ENCODE measurements around the gene DPF3. TPM values are rescaled to one million over a fixed set of nuclear protein-coding genes. Genes with fewer than 3 reads are reported as not detected.
A peak's percentile ranks its signal among the peaks of the same experiment; 100 is the strongest.

The DPF3 gene
- 1.1 TPM for total RNA-seq

DNA sequence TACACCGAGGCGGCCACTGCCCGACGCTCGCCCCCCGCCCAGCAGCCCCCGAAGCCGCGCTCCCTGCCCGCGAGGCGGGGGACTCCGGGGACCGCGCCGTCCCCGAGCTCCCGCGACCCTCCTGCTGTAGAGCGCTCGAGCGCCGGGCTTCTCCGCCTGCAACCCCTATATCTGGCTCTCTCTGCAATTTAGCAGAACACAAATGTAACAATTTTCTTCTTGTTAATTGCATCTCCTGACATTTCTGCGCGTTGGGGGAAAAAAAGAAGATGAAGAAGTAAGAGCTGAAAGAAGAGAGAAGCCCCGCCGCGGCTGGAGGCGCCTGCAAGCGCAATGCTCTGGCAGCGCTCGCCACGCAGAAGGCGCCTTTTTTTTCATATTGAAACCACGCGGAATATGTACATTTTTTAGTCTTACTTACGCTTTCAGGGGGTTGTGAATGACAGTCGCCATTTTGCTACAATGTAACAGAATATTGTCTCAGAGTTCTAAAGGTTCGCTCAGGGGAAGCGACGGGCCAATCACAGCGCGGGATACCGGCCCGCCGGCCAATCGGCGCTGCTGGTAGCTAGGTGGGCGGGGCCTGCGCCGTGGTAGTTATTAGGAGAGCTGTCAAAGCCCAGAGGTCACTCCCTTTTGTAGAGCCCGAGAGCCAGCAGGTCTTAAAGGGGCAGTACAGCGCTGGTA lies at the start of gene DPF3:
DPF3 (minus strand) TSS at position 466 of the 687 bp plus-strand sequence; CDS start at position 453, 13 bp downstream.
- peak; percentile 100 for ATAC-seq

DNA sequence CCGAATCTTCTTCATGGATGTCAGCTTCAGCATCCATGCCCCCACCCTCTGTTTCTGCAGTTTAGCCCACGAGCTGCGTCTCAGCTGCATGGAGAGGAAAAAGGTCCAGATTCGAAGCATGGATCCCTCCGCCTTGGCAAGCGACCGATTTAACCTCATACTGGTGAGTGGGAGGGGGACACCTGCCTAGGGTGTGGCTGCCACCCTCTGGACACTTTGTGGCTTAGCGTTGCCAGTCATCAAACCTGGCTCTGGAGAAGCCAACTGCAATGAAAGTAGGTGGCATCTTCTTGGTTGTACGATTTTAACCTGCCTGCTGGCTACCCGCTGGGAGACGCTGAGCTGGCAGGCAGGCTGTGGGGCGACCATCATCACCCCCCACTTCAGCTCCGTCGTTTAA lies 49.0 kb upstream of the DPF3 start:
- no peak for ATAC-seq

DNA sequence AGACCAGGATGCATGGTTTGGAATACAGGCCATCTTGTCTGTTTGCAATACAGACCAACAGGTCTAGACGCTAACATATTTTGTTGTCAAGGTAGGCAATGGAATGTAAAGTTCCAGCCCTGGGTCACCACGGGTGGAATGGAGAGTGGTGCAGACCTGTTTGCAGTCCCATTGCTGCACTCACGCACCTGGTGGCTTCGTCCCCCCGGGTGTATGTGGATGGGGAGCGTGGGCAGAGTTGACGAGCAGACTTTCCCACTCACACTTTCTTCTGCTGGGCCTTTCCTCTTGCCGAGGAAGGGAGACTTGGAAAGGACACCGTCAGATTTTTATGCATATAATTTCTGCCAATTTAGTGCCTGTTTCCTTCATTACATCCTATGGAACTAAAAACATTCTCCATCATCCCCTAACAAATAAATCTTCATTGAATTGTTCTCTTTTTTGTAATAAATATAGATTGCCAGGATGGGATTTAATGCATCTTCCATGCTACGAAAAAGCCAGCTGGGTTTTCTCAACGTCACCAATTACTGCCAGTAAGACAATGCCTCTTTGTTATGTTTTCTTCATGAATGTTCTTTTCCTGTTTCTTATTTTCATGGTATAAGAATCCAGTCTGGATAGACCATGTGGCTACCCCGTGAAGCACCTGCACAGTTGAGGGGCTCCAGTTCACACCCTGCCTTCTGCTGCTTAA lies 47.5 kb upstream of the DPF3 start:
- ATAC-seq = no peak

DNA sequence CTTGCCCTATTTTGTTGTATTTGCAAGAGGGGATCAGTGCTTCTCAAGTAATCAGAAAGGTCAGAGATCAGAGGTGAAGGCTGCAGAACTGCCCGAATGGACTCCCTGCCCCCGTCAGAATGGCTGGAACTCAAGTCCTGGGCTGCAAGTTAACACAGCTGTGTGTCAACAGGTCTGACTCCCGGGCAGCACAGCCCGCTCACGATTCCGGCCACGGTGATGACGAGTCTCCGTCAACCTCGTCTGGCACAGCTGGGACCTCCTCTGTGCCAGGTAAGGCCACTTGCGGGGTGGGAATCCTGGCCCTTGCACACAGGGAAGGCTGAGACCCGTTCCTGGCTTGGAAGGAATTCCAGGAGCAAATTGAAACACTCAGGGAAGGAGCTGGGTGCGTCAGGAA lies 45.7 kb upstream of the DPF3 start:
- no peak for ATAC-seq

DNA sequence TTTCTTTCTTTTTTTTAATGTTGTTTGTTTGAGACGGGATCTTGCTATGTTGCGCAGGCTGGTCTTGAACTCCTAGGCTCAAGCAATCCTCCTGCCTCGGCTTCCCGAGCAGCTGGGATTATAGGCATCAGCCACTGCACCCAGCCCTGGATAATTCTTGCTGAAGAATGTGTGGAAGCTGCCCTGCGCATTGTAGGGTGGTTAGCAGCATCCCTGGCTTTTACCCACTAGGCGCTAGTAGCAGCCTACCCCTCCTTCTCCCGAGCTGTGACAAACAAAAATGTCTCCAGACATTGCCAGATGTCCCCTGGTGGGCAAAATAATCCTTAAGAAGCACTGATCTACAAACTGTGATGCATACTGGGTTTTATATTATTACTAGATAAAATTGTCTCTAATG lies 39.0 kb upstream of the DPF3 start:
- ATAC-seq = no peak

DNA sequence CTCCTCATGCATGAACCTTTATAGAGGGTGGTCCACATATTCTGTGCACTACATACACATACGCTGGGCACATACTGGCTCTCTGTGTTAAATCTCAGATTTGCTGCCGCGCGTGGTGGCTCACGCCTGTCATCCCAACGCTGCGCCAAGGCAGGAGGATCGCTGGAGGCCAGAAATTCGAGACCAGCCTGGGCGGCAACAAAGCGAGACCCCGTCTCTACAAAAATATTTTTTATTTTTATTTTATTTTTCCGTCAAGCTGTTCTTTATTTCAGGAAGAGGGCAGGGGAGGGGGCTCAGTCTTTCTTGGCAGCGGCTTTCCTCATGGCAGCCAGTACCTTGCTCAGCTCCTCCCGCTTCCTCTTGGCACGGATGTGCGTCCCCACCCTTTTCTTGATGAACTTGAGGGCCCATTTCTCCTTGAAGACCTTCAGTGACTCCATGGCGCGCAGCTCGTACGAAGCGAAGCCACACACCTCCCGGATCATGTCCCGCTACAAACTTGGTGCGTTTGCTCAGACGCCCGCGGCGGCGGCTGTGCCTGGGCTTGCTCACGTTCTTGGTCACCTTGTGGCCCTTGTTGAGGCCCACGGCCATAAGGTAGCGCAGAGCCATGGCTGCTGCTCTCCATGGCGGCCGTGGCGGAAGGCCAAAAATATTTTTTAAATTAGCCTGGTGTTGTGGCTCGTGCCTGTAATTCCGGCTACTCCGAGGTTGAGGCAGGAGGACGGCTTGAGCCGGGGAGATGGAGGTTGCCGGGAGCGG lies 35.6 kb upstream of the DPF3 start:
- ATAC-seq = no peak

DNA sequence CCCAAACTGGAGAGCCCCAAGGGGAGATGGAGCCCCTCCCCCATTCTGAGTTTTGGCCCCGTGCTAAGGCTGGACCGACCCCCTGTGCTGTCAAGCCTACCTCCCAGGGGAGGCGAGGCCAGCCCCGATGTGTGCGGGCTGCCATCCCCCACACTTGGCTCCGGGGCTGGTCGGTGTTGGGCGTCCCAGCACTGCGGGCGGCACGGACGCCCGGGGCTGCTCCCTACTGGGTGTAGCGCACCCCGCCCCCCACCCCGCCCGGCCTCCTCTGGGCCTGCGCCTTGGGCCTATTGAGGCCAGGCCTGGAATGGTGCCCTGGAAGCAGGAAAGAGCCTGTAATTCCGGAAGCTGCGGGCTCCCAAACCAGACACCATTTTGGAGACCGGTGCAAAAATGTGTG lies 35.0 kb upstream of the DPF3 start:
- ATAC-seq = no peak

DNA sequence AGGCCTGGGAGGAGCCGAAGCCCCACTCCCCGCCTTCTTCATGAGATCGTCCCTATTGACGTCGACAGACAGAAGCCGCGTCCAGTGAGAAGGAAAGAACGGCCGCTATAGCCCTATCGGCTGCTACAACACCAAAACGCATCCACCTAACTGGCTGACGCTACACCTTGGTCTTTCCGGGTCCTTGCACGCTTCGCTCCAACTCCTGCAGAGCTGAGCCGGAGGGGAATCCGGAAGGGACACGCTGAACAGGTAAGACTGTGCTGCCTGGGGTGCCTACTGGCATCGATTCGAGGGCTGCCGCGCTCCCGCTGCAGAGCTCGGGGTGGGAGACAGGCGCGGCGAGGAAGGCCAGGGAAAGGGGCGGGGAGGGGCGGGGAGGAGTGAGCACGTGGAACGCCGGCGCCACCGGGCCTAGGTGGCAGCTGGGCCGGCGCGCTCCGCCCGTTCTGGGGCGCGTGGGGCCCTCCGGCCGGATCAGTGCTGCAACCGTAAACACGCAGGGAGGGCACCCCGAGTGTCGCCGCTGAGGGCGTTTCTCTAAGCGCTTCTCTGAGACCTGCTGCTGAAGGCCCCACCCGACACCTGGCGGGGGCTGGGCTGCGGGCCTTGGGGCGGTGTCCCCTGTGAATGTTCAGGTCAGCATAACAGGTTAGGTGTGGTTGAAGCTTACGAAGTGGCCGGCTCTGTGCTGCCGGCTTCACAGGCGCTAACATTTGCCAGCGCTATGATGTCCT lies 32.6 kb upstream of the DPF3 start, which contains the start of gene DCAF4:
DCAF4 (plus strand) TSS at position 173 of the 737 bp plus-strand sequence. CDS start 11,515 bp downstream, outside the sequence.
- ATAC-seq = peak; percentile 97

DNA sequence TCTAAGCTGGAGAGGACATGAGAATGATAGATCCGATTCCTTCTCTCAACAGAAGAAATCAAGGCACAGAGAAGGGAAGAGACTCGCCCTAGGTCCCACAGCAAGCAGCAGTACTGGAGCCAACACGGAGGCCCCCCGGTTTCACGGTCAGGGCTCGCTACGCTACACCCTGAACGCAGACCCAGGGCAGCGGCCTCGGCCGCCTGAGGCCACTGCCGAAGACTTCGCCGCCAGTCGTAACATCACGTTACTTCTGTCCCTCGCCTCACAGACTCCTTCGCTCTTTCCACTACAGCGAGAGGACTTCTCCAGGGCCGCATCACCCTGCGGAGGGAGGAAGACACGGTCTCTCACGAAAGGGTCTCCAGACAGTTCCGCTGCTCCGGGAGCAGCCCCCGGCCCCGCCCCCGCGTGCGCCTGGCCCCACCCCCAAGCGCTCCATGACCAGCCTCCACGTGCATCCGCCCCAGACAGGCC lies 32.0 kb upstream of the DPF3 start:
- ATAC-seq = peak; percentile 21

DNA sequence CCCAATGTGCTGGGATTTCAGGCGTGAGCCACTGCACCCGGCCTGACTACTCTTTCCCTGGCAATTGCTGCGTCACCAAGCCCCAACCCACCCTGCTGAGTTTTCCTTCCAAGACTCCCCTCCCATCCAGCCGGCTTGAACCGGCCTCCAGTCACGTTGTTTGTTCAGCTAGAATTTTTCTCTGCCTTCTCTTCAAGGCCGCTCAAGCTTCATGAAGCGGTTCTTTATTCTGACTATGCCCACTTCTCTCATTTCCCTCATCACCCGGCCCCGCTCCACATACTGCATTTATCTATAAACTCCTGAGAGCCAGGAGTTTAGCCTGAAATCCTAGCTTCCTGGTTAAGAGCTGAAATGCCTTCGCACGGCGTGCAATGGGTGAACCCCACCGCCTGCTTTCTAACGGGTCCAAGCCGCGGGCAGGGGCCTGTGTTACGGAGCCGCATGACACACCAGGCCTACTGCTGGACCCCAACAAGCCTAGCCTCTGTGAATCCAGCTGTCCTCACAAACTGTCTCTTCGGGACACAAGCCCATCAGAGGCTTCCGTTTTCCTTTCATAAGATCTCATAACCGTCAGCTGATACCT lies 31.4 kb upstream of the DPF3 start:
- ATAC-seq = no peak

DNA sequence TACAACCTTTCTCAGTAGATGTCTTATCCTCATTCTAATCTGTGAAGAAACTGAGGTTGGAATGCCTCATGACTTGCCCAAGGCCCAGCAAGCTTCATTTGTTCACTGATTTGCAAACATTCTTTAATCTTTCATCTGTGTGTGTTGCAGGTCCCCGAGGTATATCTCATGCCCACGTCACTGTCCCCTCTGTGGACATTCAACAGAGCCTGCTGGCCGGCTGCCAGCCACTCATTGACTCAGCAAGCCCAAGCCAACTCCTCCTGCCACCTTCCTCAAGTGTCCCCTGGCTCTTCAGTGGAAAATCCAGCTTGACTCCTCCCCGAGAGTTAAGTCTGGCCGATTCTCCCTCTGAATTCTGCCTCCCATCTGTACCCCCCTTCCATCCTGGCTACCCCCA lies 30.4 kb upstream of the DPF3 start:
- no peak for ATAC-seq

DNA sequence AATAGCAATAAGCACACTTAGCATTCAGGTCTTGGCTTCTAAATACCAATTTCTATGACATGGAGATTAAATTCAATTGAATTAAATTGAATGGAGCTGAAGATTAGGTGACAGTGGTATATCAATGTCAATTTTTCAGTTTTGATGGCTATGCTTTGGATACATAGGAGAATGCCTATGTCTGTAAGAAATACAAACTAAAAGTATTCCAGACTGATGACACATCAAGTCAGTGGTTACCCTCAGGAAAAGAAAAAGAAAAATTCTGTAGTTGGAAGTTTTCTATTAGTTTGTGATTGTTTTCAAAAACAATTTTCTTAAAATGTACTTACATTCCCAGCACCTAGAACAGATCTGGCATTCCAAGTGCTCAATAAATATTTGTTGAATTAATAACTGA lies 27.5 kb upstream of the DPF3 start:
- ATAC-seq = no peak

DNA sequence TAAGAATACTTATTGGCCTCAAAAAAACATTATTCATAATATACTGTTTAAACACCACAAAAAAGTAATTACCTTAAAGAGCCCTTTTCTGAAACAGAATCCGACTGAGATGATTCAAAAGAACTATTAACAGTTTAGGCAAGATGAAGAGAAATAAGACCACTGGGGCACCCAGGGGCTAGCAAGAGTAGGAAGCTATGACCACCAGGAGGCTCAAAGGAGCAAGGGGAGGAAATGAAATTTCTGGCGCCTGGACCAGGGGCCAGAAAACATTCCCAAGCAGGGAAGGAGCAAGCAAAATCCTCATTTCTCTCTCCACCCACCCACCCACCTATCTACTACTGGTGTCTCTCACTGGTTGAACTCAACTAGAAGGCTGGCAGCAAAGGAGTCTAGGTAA lies 26.1 kb upstream of the DPF3 start:
- ATAC-seq = no peak

DNA sequence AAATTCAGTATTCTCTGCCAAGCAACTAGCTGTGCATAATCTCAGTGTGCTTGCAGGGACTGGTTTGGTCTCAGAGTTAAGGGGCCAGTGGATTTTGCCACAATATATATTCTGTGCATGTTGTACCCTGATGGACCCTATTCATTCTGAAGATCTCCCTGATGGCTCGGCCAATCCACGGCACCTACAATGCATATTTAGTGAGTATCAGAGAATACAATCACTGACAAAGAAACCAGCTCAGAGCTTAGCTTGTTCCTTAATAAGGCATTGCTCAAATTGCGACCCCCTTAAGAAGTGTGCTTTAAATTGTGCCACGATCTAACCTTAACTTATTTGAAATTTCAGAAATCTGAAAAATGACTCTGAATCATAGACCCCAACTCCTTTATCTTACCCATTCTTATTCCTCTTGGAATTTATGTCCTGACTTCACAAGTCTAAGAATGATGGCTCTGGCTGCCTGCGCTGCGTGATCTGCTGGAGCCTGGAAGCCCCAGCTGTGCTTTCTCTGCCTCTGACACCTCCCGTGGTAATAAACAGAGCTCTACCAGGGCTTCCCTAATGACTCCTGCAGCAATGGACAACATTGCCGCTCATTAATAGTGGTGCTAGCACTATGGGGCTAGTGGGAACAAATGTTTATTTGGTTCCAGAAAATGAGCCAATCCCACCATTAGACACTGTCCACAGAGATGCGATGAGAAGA lies 23.3 kb upstream of the DPF3 start:
- ATAC-seq = no peak

DNA sequence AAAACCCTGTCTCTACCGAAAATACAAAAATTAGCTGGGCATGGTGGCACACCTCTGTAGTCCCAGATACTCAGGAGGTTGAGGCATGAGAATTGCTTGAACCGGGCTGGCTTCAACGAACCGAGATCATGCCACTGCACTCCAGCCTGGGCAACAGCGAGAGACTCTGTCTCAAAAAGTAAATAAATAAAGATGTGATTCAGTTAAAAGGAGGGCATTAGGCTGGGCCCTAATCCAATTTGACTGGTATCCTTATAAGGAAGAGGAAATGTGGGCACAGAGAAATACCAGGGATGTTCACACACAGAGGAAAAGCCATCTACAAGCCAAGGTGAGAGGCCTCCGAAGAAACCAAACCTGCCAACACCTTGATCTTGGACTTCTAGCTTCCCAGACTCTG lies 22.3 kb upstream of the DPF3 start:
- no peak for ATAC-seq

DNA sequence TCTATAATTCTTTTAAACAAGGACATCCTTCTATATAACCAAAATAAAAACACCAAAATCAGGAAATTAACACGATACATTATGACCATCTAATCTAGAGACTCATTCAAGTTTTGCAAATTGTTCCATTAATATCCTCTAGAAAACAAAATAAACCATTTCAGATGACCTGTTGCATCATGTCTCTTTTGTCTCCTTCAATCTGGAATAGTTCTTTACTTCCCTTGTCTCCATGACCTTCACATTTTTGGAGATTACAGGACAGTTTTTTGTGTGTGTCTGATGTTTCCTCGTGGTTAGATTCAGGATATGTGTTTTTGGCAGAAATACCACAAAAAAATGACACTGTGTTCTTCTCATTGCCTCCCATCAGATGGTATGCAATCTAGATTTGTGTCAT lies 19.9 kb upstream of the DPF3 start:
- no peak for ATAC-seq

DNA sequence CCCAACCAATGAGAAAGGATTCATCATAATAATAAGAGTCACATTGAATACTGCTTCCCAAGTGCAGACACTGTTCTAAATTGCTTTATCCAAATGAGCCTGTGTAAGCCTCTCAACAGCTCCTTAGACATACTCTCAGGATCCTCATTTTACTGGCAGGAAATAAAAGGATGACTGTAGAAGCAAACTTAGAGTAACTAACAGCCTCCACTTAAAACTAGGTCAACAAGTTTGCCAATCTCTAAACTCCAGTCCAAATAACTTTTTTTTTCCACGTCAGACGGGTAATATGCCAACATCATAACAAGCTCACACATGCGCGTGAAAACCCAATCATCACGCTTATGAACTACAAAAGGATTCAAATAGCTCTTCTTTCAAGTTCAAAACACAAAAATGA lies 15.3 kb upstream of the DPF3 start:
- peak; percentile 51 for ATAC-seq

DNA sequence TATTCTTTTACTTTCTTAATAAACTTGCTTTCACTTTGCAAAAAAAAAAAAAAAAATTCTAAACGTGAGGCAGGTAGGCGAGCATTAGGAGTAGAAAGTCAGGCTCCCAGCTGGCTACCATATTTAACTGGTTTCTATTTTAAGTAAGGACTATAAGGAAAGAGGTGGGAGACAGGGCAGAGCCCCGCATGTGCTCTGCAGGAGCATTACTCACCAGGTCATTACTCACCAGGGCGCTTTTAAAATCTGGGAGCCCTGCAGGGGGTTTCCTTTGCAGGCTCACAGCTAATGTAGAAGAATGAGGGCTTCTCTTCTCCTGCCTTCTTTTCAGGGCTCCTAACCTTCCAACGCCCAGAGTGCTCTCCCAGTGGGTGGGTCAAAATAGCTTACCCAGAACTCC lies 14.0 kb upstream of the DPF3 start:
- ATAC-seq = peak; percentile 46

DNA sequence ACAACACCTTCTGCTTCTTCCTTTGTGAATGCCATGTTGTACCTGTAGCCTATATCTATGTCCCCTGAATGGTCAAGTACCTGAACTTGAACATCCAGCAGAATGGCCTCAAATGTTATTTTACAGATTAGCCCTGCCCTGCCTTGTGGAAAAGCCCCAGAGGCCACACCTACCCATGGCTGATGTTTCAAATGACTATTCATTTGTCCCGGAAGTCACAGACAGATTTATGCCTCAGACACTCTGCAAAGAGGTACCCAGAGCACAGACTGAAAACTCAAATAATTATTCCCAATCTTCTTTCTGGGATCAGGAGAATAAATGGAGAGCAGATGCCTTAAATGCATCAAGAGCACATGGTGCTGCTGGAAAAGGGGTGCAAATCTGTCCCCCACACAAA lies 13.0 kb upstream of the DPF3 start:
- no peak for ATAC-seq

DNA sequence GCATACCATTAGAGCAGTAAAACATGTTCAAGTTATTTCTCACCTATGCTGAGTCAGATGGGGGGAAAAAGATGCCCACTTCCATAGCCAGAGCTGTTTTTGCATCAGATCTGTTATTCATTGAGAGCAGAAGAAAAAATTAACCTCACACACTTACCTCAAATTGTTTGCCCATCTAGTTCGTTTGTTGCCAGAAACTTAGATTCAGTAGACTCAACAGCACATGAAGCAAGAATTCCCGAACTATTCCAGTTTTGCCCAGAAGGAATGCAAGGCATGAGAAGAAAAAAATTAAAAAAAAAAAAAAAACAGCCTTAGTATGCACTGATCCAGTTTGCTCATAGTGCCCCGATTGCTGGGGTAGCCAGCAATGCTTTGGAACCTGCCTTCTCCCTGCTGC lies 12.4 kb upstream of the DPF3 start:
- no peak for ATAC-seq

DNA sequence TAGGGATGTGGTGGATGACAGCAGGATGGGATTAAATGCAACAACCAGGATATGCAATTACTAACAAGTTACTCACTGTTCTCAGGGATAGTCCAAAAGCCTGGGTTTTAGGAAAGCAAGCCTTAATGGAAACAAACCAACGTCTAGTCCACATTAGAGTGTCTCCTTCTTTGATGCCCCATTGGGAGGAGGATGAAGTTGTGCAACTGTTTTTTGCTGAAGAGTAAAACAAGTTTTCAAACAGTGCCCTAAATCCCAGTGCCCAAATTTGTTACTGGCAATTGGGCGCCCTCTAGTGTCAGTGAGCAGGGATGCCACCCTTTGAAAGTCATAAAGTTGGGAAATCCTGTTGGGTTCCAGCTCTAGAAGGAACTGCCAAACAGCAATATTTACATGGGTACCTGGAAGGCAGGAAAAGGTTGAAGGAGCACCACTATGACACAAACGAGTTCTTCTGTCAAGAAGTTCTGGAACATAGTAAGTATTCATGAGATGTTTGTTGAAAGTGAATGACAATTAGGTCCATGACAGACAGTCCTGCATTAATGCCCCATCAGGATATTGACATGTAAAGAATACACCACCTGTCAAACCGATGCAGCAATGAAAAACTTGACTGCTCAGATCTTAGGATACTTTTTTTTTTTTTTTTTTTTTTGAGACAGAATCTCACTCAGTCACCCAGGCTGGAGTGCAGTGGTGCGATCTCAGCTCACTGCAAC lies 11.1 kb upstream of the DPF3 start:
- peak; percentile 76 for ATAC-seq
